SK-N-SH (cell line): ENCODE results near the gene CHRNA5. TPM values are rescaled to one million over a fixed set of nuclear protein-coding genes. Genes with fewer than 3 reads are reported as not detected.

Source experiments
- CTCF ChIA-PET: fragments of 300-600, 350-600 bp; formaldehyde crosslinking; extraction: SDS; loops from one replicate; lab custom pipeline; 2021; lab: Yijun Ruan, JAX
- POLR2A ChIA-PET: fragments of 350-600 bp; sonication (Branson Sonifier 250); formaldehyde crosslinking; extraction: SDS; loops from one replicate; lab custom pipeline; 2020; ENCODE audit warnings: antibody characterized with exemption, inconsistent platforms; lab: Yijun Ruan, JAX
- DNase-seq: peaks from one replicate; pipeline ENCODE4 v3.0.0; 2012
- H2AFZ ChIP-seq: fragments of 200-600 bp; sonication (generic); 2 replicates; pipeline ENCODE4 v1.8.1; 2016; ENCODE audit warnings: antibody characterized with exemption, mild to moderate bottlenecking, low read depth
- H3F3A ChIP-seq: fragments of 200-600 bp; sonication (generic); replicated peaks from 2 replicates; pipeline ENCODE3; 2016; ENCODE audit warnings: antibody characterized with exemption, mild to moderate bottlenecking; ENCODE audit not compliant: insufficient read depth
- H3K27ac ChIP-seq, 2 experiments: fragments of 200-500 bp in 1 of 2; fragments of 200-600 bp in 1 of 2; sonication (Bioruptor generic) in 1 of 2; sonication (generic), shearing (Covaris generic) in 1 of 2; 2 replicates each; pipeline versions ENCODE4 v1.5.1 to v1.6.1; 2014 to 2016; ENCODE audit warnings: low read depth in 2 of 2, inconsistent platforms in 1 of 2, low read length in 1 of 2, mild to moderate bottlenecking in 1 of 2, mixed read lengths in 1 of 2
- H3K27me3 ChIP-seq: fragments of 200-600 bp; sonication (generic), shearing (Covaris generic); 2 replicates; pipeline ENCODE4 v1.6.1; 2016; ENCODE audit warnings: mixed run types; ENCODE audit not compliant: insufficient read depth
- H3K36me3 ChIP-seq, 2 experiments: fragments of 200-500 bp in 1 of 2; fragments of 200-600 bp in 1 of 2; sonication (Bioruptor generic) in 1 of 2; sonication (generic) in 1 of 2; replicated peaks in 1 of 2; 2 replicates each; pipeline versions ENCODE3 to v1.5.1; 2014 to 2016; ENCODE audit warnings: low read length in 1 of 2, mild to moderate bottlenecking in 1 of 2; ENCODE audit not compliant: insufficient read depth in 2 of 2, control insufficient read depth in 1 of 2
- H3K4me1 ChIP-seq, 2 experiments: fragments of 200-500 bp in 1 of 2; fragments of 200-600 bp in 1 of 2; sonication (Bioruptor generic) in 1 of 2; sonication (generic), shearing (Covaris generic) in 1 of 2; 2 replicates each; pipeline versions ENCODE4 v1.5.1 to v1.6.1; 2014 to 2016; ENCODE audit warnings: low read depth in 1 of 2, low read length in 1 of 2, mixed run types in 1 of 2; ENCODE audit not compliant: insufficient read depth in 2 of 2, control insufficient read depth in 1 of 2
- H3K4me2 ChIP-seq: fragments of 200-600 bp; sonication (generic), shearing (Covaris generic); 2 replicates; pipeline ENCODE4 v1.6.1; 2017; ENCODE audit warnings: mixed run types
- H3K4me3 ChIP-seq, 2 experiments: fragments of 200-500 bp in 1 of 2; fragments of 200-600 bp in 1 of 2; sonication (Bioruptor generic) in 1 of 2; sonication (generic), shearing (Covaris generic) in 1 of 2; 2 replicates each; pipeline versions ENCODE4 v1.5.1 to v1.8.1; 2014 to 2016; ENCODE audit warnings: low read depth in 2 of 2, inconsistent platforms in 1 of 2, low read length in 1 of 2, mild to moderate bottlenecking in 1 of 2, mixed read lengths in 1 of 2, moderate library complexity in 1 of 2
- H3K79me2 ChIP-seq: fragments of 200-600 bp; sonication (generic); 2 replicates; pipeline ENCODE4 v1.8.1; 2017; ENCODE audit warnings: mild to moderate bottlenecking; ENCODE audit not compliant: insufficient read depth
- H3K9ac ChIP-seq: fragments of 200-600 bp; sonication (generic); 2 replicates; pipeline ENCODE4 v1.6.1; 2017; ENCODE audit warnings: mixed run types
- H3K9me2 ChIP-seq: fragments of 200-600 bp; sonication (generic); 2 replicates; pipeline ENCODE4 v1.6.1; 2017; ENCODE audit warnings: mixed run types
- H3K9me3 ChIP-seq: fragments of 200-600 bp; sonication (generic); 2 replicates; pipeline ENCODE4 v1.6.1; 2017; ENCODE audit warnings: mixed run types, mild to moderate bottlenecking, moderate library complexity
- H4K20me1 ChIP-seq: fragments of 200-600 bp; sonication (generic); 2 replicates; pipeline ENCODE4 v1.6.1; 2017; ENCODE audit warnings: mild to moderate bottlenecking, mixed run types; ENCODE audit not compliant: insufficient read depth
- FOSL2 ChIP-seq: IDR thresholded peaks from 2 replicates; pipeline ENCODE4 v1.4.0; 2012; ENCODE audit warnings: low read depth, mild to moderate bottlenecking, moderate library complexity, borderline replicate concordance
- FOXM1 ChIP-seq: IDR thresholded peaks from 2 replicates; pipeline ENCODE4 v1.4.0; 2012; ENCODE audit warnings: low read depth, mild to moderate bottlenecking
- GATA2 ChIP-seq: sonication (generic); formaldehyde crosslinking; IDR thresholded peaks from 2 replicates; pipeline ENCODE4 v1.5.0; 2020; ENCODE audit warnings: mild to moderate bottlenecking, missing genetic modification reagents
- JUND ChIP-seq: IDR thresholded peaks from 2 replicates; pipeline ENCODE4 v1.4.0; 2012
- MAX ChIP-seq: IDR thresholded peaks from 2 replicates; pipeline ENCODE4 v1.4.0; 2012; ENCODE audit warnings: low read depth
- MXI1 ChIP-seq: IDR thresholded peaks from 2 replicates; pipeline ENCODE4 v1.6.1; 2012; ENCODE audit warnings: mild to moderate bottlenecking, low read depth, low read length, improper control_type of control experiment
- POLR2AphosphoS5 ChIP-seq: IDR thresholded peaks from 2 replicates; pipeline ENCODE4 v1.6.1; 2012; ENCODE audit warnings: low read depth, low read length
- RAD21 ChIP-seq: IDR thresholded peaks from 2 replicates; pipeline ENCODE4 v1.6.1; 2012; ENCODE audit warnings: mild to moderate bottlenecking, low read length
- RCOR1 ChIP-seq: fragments of 150-350 bp; IDR thresholded peaks from 2 replicates; pipeline ENCODE4 v1.6.1; 2017; ENCODE audit warnings: antibody characterized with exemption, low read length
- REST ChIP-seq: IDR thresholded peaks from 2 replicates; pipeline ENCODE4 v1.6.1; 2012; ENCODE audit warnings: mild to moderate bottlenecking, low read depth, low read length, moderate library complexity
- RFX5 ChIP-seq: IDR thresholded peaks from 2 replicates; pipeline ENCODE4 v1.6.1; 2012; ENCODE audit warnings: mild to moderate bottlenecking, improper control_type of control experiment, low read length
- SIN3A ChIP-seq: IDR thresholded peaks from 2 replicates; pipeline ENCODE4 v1.6.1; 2012; ENCODE audit warnings: low read depth, mild to moderate bottlenecking, low read length, moderate library complexity, borderline replicate concordance
- SMC3 ChIP-seq: IDR thresholded peaks from 2 replicates; pipeline ENCODE4 v1.6.1; 2012; ENCODE audit warnings: low read depth, low read length, improper control_type of control experiment
- TCF12 ChIP-seq: IDR thresholded peaks from 2 replicates; pipeline ENCODE4 v1.4.0; 2012
- USF2 ChIP-seq: fragments of 150-350 bp; IDR thresholded peaks from 2 replicates; pipeline ENCODE4 v1.6.1; 2017; ENCODE audit warnings: antibody characterized with exemption, low read length, low read depth, borderline replicate concordance
- ZBTB33 ChIP-seq: IDR thresholded peaks from 2 replicates; pipeline ENCODE4 v1.4.0; 2012; ENCODE audit warnings: low read depth, borderline replicate concordance
- WGBS: methylation state at CpG from one replicate; pipeline ENCODE4 v1.1.6; 2017; ENCODE audit warnings: low lambda C conversion rate; 5-methylcytosine and 5-hydroxymethylcytosine counted together
- polyA plus RNA-seq, 3 experiments: library from polyadenylated mRNA; depleted of rRNA; stranded (reverse); fragments of >200 nt; gene quantifications; 2 replicates each; pipeline ENCODE4 v1.2.3, GENCODE V29; 2012

Gene CHRNA5
- polyA plus RNA-seq, 1 of the 3 experiments (the other 2 are of a cell fraction), result 5.5 TPM

GRCh38 chr15:78641102-78641748 is 75.9 kb downstream of the CHRNA5 start, which contains the start of gene CHRNB4:
CHRNB4 (minus strand) TSS chr15:78641210; CDS start chr15:78641133, 77 bp downstream.
- no peaks in the 10 kb centered on the region for H4K20me1 ChIP-seq
- H3K9me3 ChIP-seq, result no peaks in the 10 kb centered on the region
- DNase-seq, result peak; percentile 94
- H3K9ac ChIP-seq, result no peak within 1 kb of the TSS
- WGBS, result 22% methylated on average over 14 of the region's 47 CpGs
- H3K4me3 ChIP-seq, result peak within 1 kb of the TSS; percentile 54 to 55
- H3K36me3 ChIP-seq, result no peaks in the 10 kb centered on the region
- peaks cover 0 to 50% of the 10 kb centered on the region in 2 experiments; a peak in 2 of 4 replicates for H3K4me1 ChIP-seq
- peak within 1 kb of the TSS; percentile 82; the same call in 1 of the 2 replicates for H2AFZ ChIP-seq
- peak within 1 kb of the TSS in 1 of 2 experiments; percentile 98; a peak in 2 of 4 replicates for H3K27ac ChIP-seq
- peak within 1 kb of the TSS; percentile 87 for H3K4me2 ChIP-seq
- TF ChIP-seq POLR2AphosphoS5 (no peak), FOSL2 (no peak), FOXM1 (no peak), RCOR1 (no peak; the same call in 1 of the 2 replicates), MXI1 (peak; percentile 60), SMC3 (0 out of 2 replicates have a peak, but pooled peaks have one; percentile 11), GATA2 (CRISPR knock-in tag) (0 out of 2 replicates have a peak, but pooled peaks have one; percentile 15), MAX (peak; percentile 45; the same call in 1 of the 2 replicates), RAD21 (0 out of 2 replicates have a peak, but pooled peaks have one; percentile 9)
- CTCF ChIA-PET, result interaction anchor here (0.5 to 8.5 kb wide), 13 partner anchors 11 to 249 kb away, joined by 3 to 157 read pairs (median 8); partner anchors contain the start of gene CHRNA3
- no peaks in the 10 kb centered on the region for H3F3A ChIP-seq
- no peaks in the 10 kb centered on the region for H3K79me2 ChIP-seq
- POLR2A ChIA-PET, result interaction anchor here (1.0 to 8.9 kb wide), 13 partner anchors 11 to 203 kb away, joined by 4 to 191 read pairs (median 9); partner anchors contain the start of genes CHRNA3 and IREB2
- no peaks in the 10 kb centered on the region for H3K9me2 ChIP-seq
- peaks cover 16% of the 10 kb centered on the region for H3K27me3 ChIP-seq

- CTCF ChIA-PET, result interaction anchor here (0.9 to 8.5 kb wide), 12 partner anchors 11 to 167 kb away, joined by 3 to 157 read pairs (median 4); no protein-coding TSS in a partner anchor
- H3K9ac ChIP-seq, result no peak overlapping the region
- no peaks in the 10 kb centered on the region for H4K20me1 ChIP-seq
- POLR2A ChIA-PET, result interaction anchor here (0.6 to 8.9 kb wide), 17 partner anchors 10 to 204 kb away, joined by 3 to 191 read pairs (median 6); partner anchors contain the start of genes CHRNA3, CHRNA5 and IREB2
- H3K27ac ChIP-seq, result peak overlapping the region in 1 of 2 experiments; percentile 98; a peak in 2 of 4 replicates
- no peak overlapping the region for H3K4me2 ChIP-seq
- no peaks in the 10 kb centered on the region for H3K9me3 ChIP-seq
- no peaks in the 10 kb centered on the region for H3F3A ChIP-seq
- no peaks in the 10 kb centered on the region for H3K36me3 ChIP-seq
- H2AFZ ChIP-seq, result no peak overlapping the region
- peaks cover 16% of the 10 kb centered on the region for H3K27me3 ChIP-seq
- no peaks in the 10 kb centered on the region for H3K79me2 ChIP-seq
- peak overlapping the region in 1 of 2 experiments; percentile 55; a peak in 2 of 4 replicates for H3K4me3 ChIP-seq
- no peaks in the 10 kb centered on the region for H3K9me2 ChIP-seq
- peaks cover 0 to 50% of the 10 kb centered on the region in 2 experiments; a peak in 2 of 4 replicates for H3K4me1 ChIP-seq
- WGBS, result 61% methylated on average over 9 of the region's 11 CpGs
- DNase-seq, result no peak
- TF ChIP-seq JUND (no peak), TCF12 (no peak), RFX5 (no peak), ZBTB33 (no peak), SIN3A (no peak), REST (no peak), RAD21 (no peak), USF2 (no peak), GATA2 (CRISPR knock-in tag) (no peak)
Measured at GRCh38 chr15:78641749-78642275, 76.5 kb downstream of the CHRNA5 start.
